ENCODE measurements around the gene XCL2.

DNA sequence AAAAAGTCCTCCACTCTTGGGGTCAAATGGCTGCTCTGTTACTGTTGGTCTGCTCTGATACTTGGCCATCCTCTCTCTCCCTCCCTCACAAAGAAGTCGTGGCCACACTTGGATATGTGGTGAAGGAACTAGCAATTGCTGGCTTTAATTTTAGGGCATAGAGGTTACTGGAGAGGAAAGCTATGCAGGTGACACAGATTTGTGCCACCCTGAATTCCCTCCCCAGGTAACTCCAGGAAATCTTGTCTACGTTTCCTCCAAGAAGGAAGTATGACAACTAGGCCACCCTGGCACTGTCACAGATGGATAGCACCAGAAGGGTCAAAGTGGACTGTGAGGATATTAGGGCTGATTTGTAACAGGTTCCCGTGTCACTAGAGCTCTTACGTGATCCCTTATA is 36.0 kb downstream of the XCL2 start:
- TF ChIP-seq POLR2AphosphoS5 (IDR thresholded peaks at IDR 0.05; ENCODE audit: low read depth, low read length): no peak
- TF ChIP-seq CTCF (IDR thresholded peaks at IDR 0.05): no peak
- TF ChIP-seq EP300 (IDR thresholded peaks at IDR 0.05; ENCODE audit: borderline replicate concordance in 1 of 2, low read depth in 1 of 2, low read length in 1 of 2): no peak
- no peak for TF ChIP-seq YY1 (IDR thresholded peaks at IDR 0.05; ENCODE audit: low read depth)
- TF ChIP-seq NRF1 (IDR thresholded peaks at IDR 0.05; ENCODE audit: low read depth, low read length): no peak
- TF ChIP-seq ELF1 (IDR thresholded peaks at IDR 0.05): no peak
- TF ChIP-seq, protein P1, sequence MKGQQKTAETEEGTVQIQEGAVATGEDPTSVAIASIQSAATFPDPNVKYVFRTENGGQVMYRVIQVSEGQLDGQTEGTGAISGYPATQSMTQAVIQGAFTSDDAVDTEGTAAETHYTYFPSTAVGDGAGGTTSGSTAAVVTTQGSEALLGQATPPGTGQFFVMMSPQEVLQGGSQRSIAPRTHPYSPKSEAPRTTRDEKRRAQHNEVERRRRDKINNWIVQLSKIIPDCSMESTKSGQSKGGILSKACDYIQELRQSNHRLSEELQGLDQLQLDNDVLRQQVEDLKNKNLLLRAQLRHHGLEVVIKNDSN (IDR thresholded peaks at IDR 0.05; ENCODE audit: borderline replicate concordance, low read depth): no peak
- TF ChIP-seq SIN3A (IDR thresholded peaks at IDR 0.05; ENCODE audit: borderline replicate concordance, low read depth, low read length): no peak
- TF ChIP-seq, protein P2, sequence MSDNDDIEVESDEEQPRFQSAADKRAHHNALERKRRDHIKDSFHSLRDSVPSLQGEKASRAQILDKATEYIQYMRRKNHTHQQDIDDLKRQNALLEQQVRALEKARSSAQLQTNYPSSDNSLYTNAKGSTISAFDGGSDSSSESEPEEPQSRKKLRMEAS (IDR thresholded peaks at IDR 0.05; ENCODE audit: low read depth): no peak
- TF ChIP-seq FOXM1 (IDR thresholded peaks at IDR 0.05; ENCODE audit: low read depth): no peak
